ENCODE results near the gene EPS8L3. TPM values are rescaled to one million over a fixed set of nuclear protein-coding genes. Genes with fewer than 3 reads are reported as not detected.

The EPS8L3 gene
- total RNA-seq, 4 donors from 2014 or later: not detected

DNA sequence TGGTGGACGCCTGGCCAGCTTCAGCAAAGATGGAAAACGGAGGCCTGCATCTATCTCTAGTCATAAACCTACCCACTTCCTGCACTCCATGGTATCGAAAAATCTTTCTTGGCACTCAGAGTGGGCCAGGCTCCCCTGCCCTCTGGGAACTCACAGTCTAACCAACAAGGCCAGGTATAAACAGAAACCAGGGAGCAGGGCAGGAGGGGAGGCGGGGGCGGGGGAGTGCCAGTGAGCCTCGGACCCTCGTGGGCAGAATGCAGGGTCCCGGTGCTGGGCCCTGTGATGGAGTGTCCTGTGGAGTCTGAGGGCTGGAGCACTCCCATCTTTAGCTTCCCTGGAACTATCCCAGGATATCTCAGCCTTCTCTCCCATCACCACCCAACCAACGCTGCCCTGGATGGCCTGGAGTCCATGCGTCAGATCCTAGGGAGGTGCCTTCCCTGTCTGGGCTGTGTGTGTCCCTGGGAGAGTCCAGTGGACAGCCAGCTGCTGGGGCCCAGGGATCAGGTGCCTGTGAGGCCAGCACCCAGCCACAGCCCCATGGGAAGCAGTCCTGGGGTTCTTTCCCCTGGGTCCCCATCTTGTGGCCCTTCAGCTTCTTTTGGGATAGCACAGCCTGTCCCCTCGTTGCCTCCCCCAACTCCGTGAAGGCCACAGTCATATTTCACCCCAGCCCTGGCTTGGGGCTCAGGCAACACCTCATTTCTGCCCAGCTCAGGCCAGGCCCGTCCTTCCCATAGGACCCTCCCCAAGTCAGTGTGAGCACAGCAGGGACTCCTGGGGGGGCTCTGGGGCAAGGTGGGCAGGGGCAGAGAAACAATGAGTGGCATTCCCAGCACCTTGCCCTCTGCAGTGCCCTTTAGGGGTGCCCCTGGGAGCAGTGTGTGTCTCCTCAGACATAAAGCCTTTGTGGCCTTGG, 1.1 kb upstream of the EPS8L3 start:
- DNase-seq: no peak
- H3K4me1 ChIP-seq: no peaks in the 10 kb centered on the region
- no peaks in the 10 kb centered on the region for H3K9me3 ChIP-seq
- WGBS, 2 donors: 91 to 95% methylated on average over 13 of the region's 13 CpGs
- no peaks in the 10 kb centered on the region for H3K27me3 ChIP-seq
- H3K36me3 ChIP-seq: no peaks in the 10 kb centered on the region
- TF ChIP-seq, protein P1, sequence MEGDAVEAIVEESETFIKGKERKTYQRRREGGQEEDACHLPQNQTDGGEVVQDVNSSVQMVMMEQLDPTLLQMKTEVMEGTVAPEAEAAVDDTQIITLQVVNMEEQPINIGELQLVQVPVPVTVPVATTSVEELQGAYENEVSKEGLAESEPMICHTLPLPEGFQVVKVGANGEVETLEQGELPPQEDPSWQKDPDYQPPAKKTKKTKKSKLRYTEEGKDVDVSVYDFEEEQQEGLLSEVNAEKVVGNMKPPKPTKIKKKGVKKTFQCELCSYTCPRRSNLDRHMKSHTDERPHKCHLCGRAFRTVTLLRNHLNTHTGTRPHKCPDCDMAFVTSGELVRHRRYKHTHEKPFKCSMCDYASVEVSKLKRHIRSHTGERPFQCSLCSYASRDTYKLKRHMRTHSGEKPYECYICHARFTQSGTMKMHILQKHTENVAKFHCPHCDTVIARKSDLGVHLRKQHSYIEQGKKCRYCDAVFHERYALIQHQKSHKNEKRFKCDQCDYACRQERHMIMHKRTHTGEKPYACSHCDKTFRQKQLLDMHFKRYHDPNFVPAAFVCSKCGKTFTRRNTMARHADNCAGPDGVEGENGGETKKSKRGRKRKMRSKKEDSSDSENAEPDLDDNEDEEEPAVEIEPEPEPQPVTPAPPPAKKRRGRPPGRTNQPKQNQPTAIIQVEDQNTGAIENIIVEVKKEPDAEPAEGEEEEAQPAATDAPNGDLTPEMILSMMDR (IDR thresholded peaks at IDR 0.05): no peak
- no peak for TF ChIP-seq POLR2A (IDR thresholded peaks at IDR 0.05)
- intact Hi-C loops (cut with DNase I): no loop called here
- no peak overlapping the region for H3K4me3 ChIP-seq (replicated peaks in 1 of 3)
- no peak overlapping the region for H3K27ac ChIP-seq

DNA sequence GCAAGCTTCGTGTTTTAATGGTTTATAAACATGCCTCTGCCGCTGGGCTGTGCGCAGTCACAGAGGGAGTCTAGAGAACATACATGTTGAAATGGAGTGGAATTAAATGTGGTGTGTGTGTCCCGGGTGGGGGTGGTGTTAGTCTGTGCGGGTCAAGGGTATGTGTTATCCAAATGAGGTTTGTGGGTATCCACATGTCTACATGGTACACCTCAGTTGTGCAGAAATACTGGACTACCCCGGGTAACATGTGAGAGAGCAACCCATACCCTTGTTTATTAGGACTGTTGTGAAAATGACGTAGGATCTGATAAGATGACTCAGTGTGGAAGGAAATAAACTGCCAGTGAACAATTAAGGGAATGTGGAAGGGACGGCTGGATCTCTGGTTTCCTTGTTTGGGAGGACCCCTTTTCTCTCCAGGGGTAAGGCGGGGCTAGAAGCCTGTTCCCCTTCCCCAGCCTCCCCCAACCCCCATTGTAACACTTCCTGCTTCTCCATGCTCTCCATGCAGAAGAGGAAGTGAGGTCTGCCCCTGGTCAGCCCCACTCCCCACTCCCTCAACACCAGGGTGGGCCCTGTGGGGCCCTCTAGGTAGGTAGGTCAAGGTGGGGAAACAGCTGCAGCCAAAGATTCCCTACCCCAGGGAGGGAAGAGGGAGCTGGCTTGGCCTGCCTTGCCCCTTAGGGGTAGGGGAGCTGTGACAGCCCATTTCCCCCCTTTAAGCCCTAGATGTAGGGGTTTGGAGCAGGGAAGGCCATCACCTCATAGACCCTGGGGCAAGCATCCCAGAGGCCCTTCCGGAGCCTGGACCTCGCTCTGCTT, 690 bp downstream of the EPS8L3 start:
- no peak for TF ChIP-seq POLR2A (IDR thresholded peaks at IDR 0.05)
- TF ChIP-seq, protein P1 (IDR thresholded peaks at IDR 0.05): no peak
- no peaks in the 10 kb centered on the region for H3K36me3 ChIP-seq
- H3K4me3 ChIP-seq (replicated peaks in 1 of 3): no peak overlapping the region
- H3K9me3 ChIP-seq: no peaks in the 10 kb centered on the region
- 76 to 85% methylated on average over 9 to 10 of the region's 11 CpGs for WGBS, 2 donors
- H3K27ac ChIP-seq: no peak overlapping the region
- intact Hi-C loops (cut with DNase I): no loop called here
- DNase-seq: no peak
- H3K27me3 ChIP-seq: no peaks in the 10 kb centered on the region
- H3K4me1 ChIP-seq: no peaks in the 10 kb centered on the region

DNA sequence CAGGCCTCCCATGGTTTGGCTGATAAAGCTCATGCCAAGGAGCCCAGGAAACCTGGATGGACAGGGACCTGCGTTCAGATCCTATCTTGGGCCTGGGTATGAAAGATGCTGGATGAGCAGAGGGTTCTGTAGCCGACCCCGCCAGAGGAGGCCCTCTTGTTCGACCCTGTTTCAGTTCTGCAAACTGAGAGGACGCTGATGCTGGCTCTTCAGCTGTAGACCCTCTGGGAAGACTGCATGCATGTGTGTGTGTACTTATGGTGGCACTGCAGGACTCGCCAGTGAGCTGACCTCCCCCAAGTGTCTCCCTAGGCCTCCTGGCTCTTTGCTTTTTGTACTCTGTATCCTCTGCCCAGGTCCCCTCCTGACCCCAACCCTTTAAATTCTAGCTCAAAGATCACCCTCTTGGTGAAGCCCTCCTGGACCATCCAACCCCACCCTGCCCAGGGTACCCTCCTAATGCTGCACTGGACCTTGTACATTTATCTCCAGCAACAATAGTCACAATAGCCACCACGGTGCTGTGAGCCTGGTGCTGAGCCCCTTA, 1.6 kb downstream of the EPS8L3 start:
- Histone ChIP-seq H3K4me3 (replicated peaks in 1 of 3) (no peak overlapping the region), H3K9me3 (no peaks in the 10 kb centered on the region), H3K36me3 (no peaks in the 10 kb centered on the region), H3K4me1 (no peaks in the 10 kb centered on the region), H3K27ac (no peak overlapping the region), H3K27me3 (no peaks in the 10 kb centered on the region)
- no peak for TF ChIP-seq POLR2A (IDR thresholded peaks at IDR 0.05)
- TF ChIP-seq, protein P1 (IDR thresholded peaks at IDR 0.05): no peak
- DNase-seq: no peak
- WGBS, 2 donors: 92 to 96% methylated on average over 7 of the region's 7 CpGs
- intact Hi-C loops (cut with DNase I): no loop called here

DNA sequence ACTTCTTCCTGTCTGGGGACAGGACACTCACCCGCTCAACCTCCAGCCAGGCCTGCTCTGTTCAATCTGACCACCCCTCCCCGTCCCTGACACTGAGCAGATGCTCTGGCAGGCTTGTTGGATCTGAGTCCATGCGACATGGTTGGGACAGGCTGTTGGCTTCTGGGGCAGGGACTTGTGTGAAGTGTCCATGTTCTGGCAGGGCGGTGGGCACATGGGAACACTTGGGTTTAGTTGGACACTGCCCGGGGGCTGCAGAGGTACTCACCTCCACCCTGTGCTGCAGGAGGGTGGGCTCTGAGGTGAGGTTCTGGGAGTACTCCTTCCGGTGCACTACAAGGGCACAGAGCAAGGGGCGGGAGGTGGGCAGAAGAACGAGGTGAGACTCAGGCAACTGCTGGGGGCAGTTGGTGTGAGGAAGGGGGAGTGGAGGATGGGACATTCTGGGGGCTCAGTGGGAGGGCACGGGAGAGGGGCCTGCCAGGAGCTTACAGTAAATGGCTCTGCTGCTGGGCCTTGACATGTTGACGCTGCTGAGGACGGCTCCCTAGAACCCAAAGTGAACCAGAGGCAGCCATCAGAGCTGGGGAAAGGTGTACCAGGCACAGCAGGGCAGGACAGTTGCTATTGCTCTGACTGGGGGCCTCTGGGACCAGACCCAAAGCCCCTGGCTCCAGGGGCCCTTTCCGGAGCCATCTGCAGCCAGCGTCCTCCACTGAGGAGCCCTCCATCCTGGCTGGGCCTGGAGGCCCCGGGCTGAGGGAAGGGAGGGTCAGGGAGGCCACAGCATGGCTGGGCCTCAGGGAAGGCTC, 2.3 kb downstream of the EPS8L3 start:
- H3K27ac ChIP-seq: no peak overlapping the region

More for the DNA sequence above, 2.3 kb downstream of the EPS8L3 start:
- intact Hi-C loops (cut with DNase I): no loop called here
- no peak for TF ChIP-seq POLR2A (IDR thresholded peaks at IDR 0.05)
- TF ChIP-seq, protein P1 (IDR thresholded peaks at IDR 0.05): no peak
- no peak for DNase-seq
- Histone ChIP-seq H3K27me3 (no peaks in the 10 kb centered on the region), H3K4me1 (no peaks in the 10 kb centered on the region), H3K4me3 (replicated peaks in 1 of 3) (no peak overlapping the region), H3K9me3 (no peaks in the 10 kb centered on the region), H3K36me3 (no peaks in the 10 kb centered on the region)
- 78 to 88% methylated on average over 9 to 14 of the region's 14 CpGs for WGBS, 2 donors
